OCI-LY1 (cell line): ENCODE data around the gene LPAR3.
A peak's percentile ranks its signal among the peaks of the same experiment; 100 is the strongest.

Experiments
- H2AFZ ChIP-seq: fragments of 200-600 bp; sonication (generic), shearing (Covaris generic); 2 replicates; pipeline ENCODE4 v1.6.0; 2014; ENCODE audit warnings: antibody characterized with exemption, mild to moderate bottlenecking, low read length
- H3F3A ChIP-seq: fragments of 200-600 bp; sonication (generic), shearing (Covaris generic); 2 replicates; pipeline ENCODE4 v1.6.0; 2014; ENCODE audit warnings: mild to moderate bottlenecking, antibody characterized with exemption, low read length, moderate library complexity; ENCODE audit not compliant: insufficient read depth
- H3K27ac ChIP-seq: fragments of 200-600 bp; sonication (generic); 2 replicates; pipeline ENCODE4 v1.5.1; 2014; ENCODE audit warnings: low read length, mixed run types, mild to moderate bottlenecking, low read depth; ENCODE audit not compliant: poor library complexity, severe bottlenecking
- H3K27me3 ChIP-seq: fragments of 200-600 bp; sonication (generic); 2 replicates; pipeline ENCODE4 v1.6.0; 2014; ENCODE audit warnings: antibody characterized with exemption, mild to moderate bottlenecking, low read length, moderate library complexity; ENCODE audit not compliant: insufficient read depth
- H3K36me3 ChIP-seq: fragments of 200-600 bp; sonication (generic); 2 replicates; pipeline ENCODE4 v1.6.1; 2014; ENCODE audit warnings: mild to moderate bottlenecking, antibody characterized with exemption, low read length, moderate library complexity, mixed read lengths; ENCODE audit not compliant: insufficient read depth
- H3K4me1 ChIP-seq: fragments of 200-600 bp; sonication (generic); 2 replicates; pipeline ENCODE4 v1.5.1; 2014; ENCODE audit warnings: mild to moderate bottlenecking, low read length, moderate library complexity; ENCODE audit not compliant: insufficient read depth, severe bottlenecking
- H3K4me2 ChIP-seq: fragments of 200-600 bp; sonication (generic), shearing (Covaris generic); 2 replicates; pipeline ENCODE4 v1.6.1; 2014; ENCODE audit warnings: low read length
- H3K4me3 ChIP-seq: fragments of 200-600 bp; sonication (generic); 2 replicates; pipeline ENCODE4 v1.5.1; 2014; ENCODE audit warnings: low read length, low read depth, mild to moderate bottlenecking, mixed read lengths; ENCODE audit not compliant: poor library complexity, severe bottlenecking
- H3K79me2 ChIP-seq: fragments of 200-600 bp; shearing (Covaris generic); 2 replicates; pipeline ENCODE4 v1.6.1; 2016; ENCODE audit warnings: mixed run types, low read length, mixed read lengths; ENCODE audit not compliant: insufficient read depth
- H3K9ac ChIP-seq: fragments of 200-600 bp; sonication (generic), shearing (Covaris generic); 2 replicates; pipeline ENCODE4 v1.6.1; 2014; ENCODE audit warnings: mild to moderate bottlenecking, low read length, mixed read lengths
- H3K9me2 ChIP-seq: fragments of 200-600 bp; sonication (generic), shearing (Covaris generic); 2 replicates; pipeline ENCODE4 v1.6.1; 2014; ENCODE audit warnings: low read depth, mild to moderate bottlenecking, low read length, mixed read lengths
- H3K9me3 ChIP-seq: fragments of 200-600 bp; shearing (Covaris generic); 2 replicates; pipeline ENCODE4 v1.6.1; 2014; ENCODE audit warnings: low read length, mixed read lengths
- H4K20me1 ChIP-seq: fragments of 200-600 bp; sonication (generic), shearing (Covaris generic); 2 replicates; pipeline ENCODE4 v1.6.0; 2016; ENCODE audit warnings: mild to moderate bottlenecking, low read length; ENCODE audit not compliant: insufficient read depth
- EZH2 ChIP-seq: fragments of 200-600 bp; sonication (generic), shearing (Covaris generic); IDR thresholded peaks from 2 replicates; pipeline ENCODE4 v1.8.0; 2017; ENCODE audit warnings: borderline replicate concordance, mixed run types, mild to moderate bottlenecking, antibody characterized with exemption, low read length, moderate library complexity, mixed read lengths
- TF ChIP-seq, protein P1 (sequence below): fragments of 200-600 bp; sonication (generic), shearing (Covaris generic); IDR thresholded peaks from 2 replicates; pipeline ENCODE4 v1.5.1; 2017; ENCODE audit warnings: mild to moderate bottlenecking, antibody characterized with exemption, low read length, moderate library complexity, mixed read lengths

The LPAR3 gene

DNA sequence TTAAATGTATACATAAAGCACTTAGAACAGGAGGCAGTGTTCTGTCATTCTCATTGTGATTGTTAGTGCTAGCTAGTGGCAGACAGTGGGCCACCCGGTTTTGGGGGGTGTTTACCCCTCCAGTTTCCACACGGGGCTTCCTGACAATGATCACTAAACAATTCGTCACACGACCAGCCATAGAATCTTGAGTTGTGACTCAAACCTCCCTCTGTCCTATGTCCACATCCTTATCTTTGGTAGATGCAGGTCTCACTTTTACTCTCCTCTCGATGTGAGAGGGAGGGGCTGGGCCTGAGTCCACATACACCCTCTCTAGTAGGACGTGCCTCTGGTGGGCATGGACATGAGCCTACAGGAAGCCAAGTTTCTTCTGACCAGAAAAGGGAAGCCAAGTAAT lies 110.1 kb downstream of the LPAR3 start:
- H3K27me3 ChIP-seq, result 0 out of 2 replicates have a peak, but pooled peaks cover 5% of the 10 kb centered on the region
- H3K4me2 ChIP-seq, result no peak overlapping the region
- H3K27ac ChIP-seq, result no peak overlapping the region
- H3K79me2 ChIP-seq, result no peaks in the 10 kb centered on the region
- H4K20me1 ChIP-seq, result no peaks in the 10 kb centered on the region
- no peaks in the 10 kb centered on the region for H3K36me3 ChIP-seq
- no peak overlapping the region for H3K9ac ChIP-seq
- H3K4me3 ChIP-seq, result no peak overlapping the region
- no peak overlapping the region for H2AFZ ChIP-seq
- H3K4me1 ChIP-seq, result no peaks in the 10 kb centered on the region
- H3F3A ChIP-seq, result no peaks in the 10 kb centered on the region
- no peaks in the 10 kb centered on the region for H3K9me3 ChIP-seq
- TF ChIP-seq, protein P1, sequence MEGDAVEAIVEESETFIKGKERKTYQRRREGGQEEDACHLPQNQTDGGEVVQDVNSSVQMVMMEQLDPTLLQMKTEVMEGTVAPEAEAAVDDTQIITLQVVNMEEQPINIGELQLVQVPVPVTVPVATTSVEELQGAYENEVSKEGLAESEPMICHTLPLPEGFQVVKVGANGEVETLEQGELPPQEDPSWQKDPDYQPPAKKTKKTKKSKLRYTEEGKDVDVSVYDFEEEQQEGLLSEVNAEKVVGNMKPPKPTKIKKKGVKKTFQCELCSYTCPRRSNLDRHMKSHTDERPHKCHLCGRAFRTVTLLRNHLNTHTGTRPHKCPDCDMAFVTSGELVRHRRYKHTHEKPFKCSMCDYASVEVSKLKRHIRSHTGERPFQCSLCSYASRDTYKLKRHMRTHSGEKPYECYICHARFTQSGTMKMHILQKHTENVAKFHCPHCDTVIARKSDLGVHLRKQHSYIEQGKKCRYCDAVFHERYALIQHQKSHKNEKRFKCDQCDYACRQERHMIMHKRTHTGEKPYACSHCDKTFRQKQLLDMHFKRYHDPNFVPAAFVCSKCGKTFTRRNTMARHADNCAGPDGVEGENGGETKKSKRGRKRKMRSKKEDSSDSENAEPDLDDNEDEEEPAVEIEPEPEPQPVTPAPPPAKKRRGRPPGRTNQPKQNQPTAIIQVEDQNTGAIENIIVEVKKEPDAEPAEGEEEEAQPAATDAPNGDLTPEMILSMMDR, result no peak
- TF ChIP-seq EZH2, result no peak
- H3K9me2 ChIP-seq, result no peaks in the 10 kb centered on the region

DNA sequence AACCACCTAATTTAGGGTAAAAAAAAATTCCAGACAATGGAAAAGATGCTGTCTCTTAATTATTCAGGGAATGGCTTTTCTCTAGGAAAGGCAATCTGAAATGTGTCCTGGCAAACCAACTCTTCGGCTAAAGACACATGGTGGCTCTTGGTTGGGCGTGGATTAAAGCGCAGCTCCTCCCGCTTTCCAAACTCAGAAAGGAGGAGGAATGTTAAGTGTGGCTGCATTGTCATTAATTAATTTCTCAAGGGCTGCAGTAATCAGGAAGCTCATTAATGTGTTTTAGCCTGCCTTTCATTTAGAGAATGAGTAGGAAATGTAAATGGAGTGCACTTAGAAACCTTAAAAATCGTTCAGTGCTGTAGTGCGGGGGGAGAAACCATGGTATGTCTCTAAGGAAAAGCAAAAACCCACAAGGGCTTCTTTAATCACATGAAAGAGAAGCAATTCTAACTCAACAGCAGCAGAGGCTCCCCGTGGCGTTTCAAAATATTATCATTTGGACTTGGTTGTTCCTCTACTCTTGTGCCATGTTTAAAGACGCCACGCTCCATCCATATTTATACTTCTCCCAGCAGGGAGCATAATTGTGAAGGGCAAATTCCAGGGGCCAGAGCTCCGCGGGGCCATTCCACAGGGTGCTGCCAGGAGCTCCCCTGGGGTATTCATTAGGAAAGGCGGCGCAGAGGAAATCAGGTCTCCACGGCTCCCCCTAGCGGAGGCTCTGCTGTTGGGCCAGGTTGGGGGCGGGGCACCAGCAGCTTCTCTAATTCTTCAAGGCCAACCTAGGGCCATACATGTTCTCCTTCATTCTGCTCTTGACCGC lies 110.8 kb downstream of the LPAR3 start:
- Histone ChIP-seq H3K4me3 (peak overlapping the region; percentile 31), H3F3A (no peaks in the 10 kb centered on the region), H3K4me2 (peak overlapping the region; percentile 46), H3K9me2 (no peaks in the 10 kb centered on the region), H3K9ac (no peak overlapping the region), H4K20me1 (no peaks in the 10 kb centered on the region), H3K27ac (no peak overlapping the region), H3K36me3 (no peaks in the 10 kb centered on the region), H2AFZ (no peak overlapping the region), H3K27me3 (0 out of 2 replicates have a peak, but pooled peaks cover 5% of the 10 kb centered on the region), H3K4me1 (no peaks in the 10 kb centered on the region), H3K79me2 (no peaks in the 10 kb centered on the region), H3K9me3 (no peaks in the 10 kb centered on the region)
- TF ChIP-seq, protein P1, result peak; percentile 93
- TF ChIP-seq EZH2, result no peak

DNA sequence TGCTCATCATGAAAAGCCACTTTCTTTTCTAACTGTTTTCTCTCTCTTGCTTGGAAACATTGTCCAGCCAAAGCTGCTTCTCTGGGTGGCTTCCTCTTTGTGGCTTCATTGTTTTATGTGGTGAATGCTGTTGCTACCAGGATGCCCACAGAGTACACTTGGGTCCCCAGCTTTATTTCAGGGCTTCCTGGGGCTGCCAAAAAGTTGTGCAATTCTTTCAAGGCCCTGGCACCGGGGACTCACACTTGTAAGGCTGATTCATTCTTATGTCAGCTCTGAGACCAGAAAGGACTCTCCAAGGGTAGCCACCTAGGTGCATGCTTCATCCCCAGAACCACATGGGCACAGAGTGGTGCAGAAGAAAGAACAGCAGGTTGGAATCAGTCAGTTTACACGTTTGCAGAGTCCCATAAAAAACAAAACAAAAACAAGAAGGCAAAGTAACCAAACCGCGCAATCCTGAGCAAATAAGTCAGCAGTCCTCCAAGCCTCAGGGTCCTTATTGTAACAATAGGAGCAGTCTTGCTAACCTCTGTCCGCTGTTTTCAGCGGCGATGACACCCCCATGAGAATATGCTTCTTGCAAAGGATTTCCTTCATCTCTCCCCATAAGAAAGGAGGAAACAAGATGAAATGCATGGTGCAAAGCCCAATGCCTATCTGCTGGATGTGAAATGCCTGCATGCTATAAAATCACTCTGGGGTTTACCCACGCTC lies 112.8 kb downstream of the LPAR3 start:
- TF ChIP-seq, protein P1, result no peak
- no peak for TF ChIP-seq EZH2
- Histone ChIP-seq H3K9ac (no peak overlapping the region), H3K4me3 (no peak overlapping the region), H3K9me2 (no peaks in the 10 kb centered on the region), H2AFZ (no peak overlapping the region), H3K79me2 (no peaks in the 10 kb centered on the region), H3K9me3 (no peaks in the 10 kb centered on the region), H3K4me1 (no peaks in the 10 kb centered on the region), H3F3A (no peaks in the 10 kb centered on the region), H3K27ac (no peak overlapping the region), H3K36me3 (no peaks in the 10 kb centered on the region), H3K27me3 (0 out of 2 replicates have a peak, but pooled peaks cover 5% of the 10 kb centered on the region), H4K20me1 (no peaks in the 10 kb centered on the region), H3K4me2 (no peak overlapping the region)
